ENCODE results near the gene ZNF578. TPM values are rescaled to one million over a fixed set of nuclear protein-coding genes. Genes with fewer than 3 reads are reported as not detected.

Gene ZNF578
- total and polyA plus RNA-seq, 2 donors (not counting 3 experiments of a cell fraction or from before 2014, with no cell fraction given), result 0.46 to 1.00 TPM

GRCh38 chr19:52535771-52536447 is 82.6 kb downstream of the ZNF578 start:
- Histone ChIP-seq H3K9me1 (replicated peaks; ENCODE audit: control insufficient read depth, extremely low read depth, insufficient read depth, low read length) (no peaks in the 10 kb centered on the region), H4K20me1 (replicated peaks; ENCODE audit: control insufficient read depth, extremely low read depth, insufficient read depth, low read length) (no peaks in the 10 kb centered on the region), H3K36me3 (ENCODE audit: control insufficient read depth in 2 of 2, extremely low read depth in 1 of 2, insufficient read depth in 2 of 2, low read length in 2 of 2) (no peaks in the 10 kb centered on the region), H3K27me3 (ENCODE audit: control insufficient read depth in 2 of 2, insufficient read depth in 2 of 2, low read length in 2 of 2) (no peaks in the 10 kb centered on the region), H3K9ac (replicated peaks; ENCODE audit: extremely low read depth, insufficient read depth, low read length) (peak overlapping the region; percentile 41), H3K79me2 (ENCODE audit: control insufficient read depth, insufficient read depth, low read length) (peaks cover 3% of the 10 kb centered on the region), H3K4me2 (ENCODE audit: insufficient read depth, low read length) (peak overlapping the region; percentile 82), H3K27ac (ENCODE audit: insufficient read depth, low read depth, low read length) (peak overlapping the region; percentile 28), H3K4me3 (replicated peaks in 1 of 3; ENCODE audit: insufficient read depth in 1 of 3, low read depth in 1 of 3, low read length in 3 of 3) (peak overlapping the region; percentile 52 to 77 (median 62)), H3K9me3 (replicated peaks; ENCODE audit: control insufficient read depth, insufficient read depth, low read length) (no peaks in the 10 kb centered on the region), H2AFZ (ENCODE audit: low read depth, low read length) (peak overlapping the region; percentile 88), H3K4me1 (ENCODE audit: control insufficient read depth, extremely low read depth, insufficient read depth, low read length) (peaks cover 3% of the 10 kb centered on the region)
- peak; percentile 64 for DNase-seq (ENCODE audit: low read depth, low spot score)
- POLR2A ChIA-PET, result no interaction called here
- FAIRE-seq, result peak; percentile 77
- CTCF ChIA-PET, result no interaction called here
- intact Hi-C loops (cut with micrococcal nuclease), result loop anchor here (1.0 kb wide), 1 partner anchor 9 kb away; the partner anchor contains the start of gene ZNF808
- BruUV-seq (replicated peaks), result TSS peak; percentile 56
- peak; percentile 20 for TF ChIP-seq POLR2AphosphoS5 (IDR thresholded peaks at IDR 0.05; ENCODE audit: insufficient read depth, low read depth, low read length)
- TF ChIP-seq EZH2 (IDR thresholded peaks at IDR 0.05; ENCODE audit: borderline replicate concordance, low read depth, low read length, severe bottlenecking), result no peak
- TF ChIP-seq MAX (IDR thresholded peaks at IDR 0.05; ENCODE audit: insufficient read depth, insufficient read length), result peak; percentile 19
- peak in 1 of 2 donors; percentile 7 for TF ChIP-seq CTCF (IDR thresholded peaks at IDR 0.05; ENCODE audit: extremely low read depth in 1 of 2, insufficient read depth in 1 of 2, low read depth in 1 of 2, low read length in 2 of 2)
- dilution Hi-C loops (cut with MboI; ENCODE audit: extremely low pct_ligation_motif_present, low sequenced_read_pairs), result no loop called here
